HepG2 (cell line): ENCODE data around the gene HK3. TPM values are rescaled to one million over a fixed set of nuclear protein-coding genes. Genes with fewer than 3 reads are reported as not detected.

Experiments used
- ATAC-seq: fragments of 200-7000 bp; cut with Tn5 transposase; 3 replicates; pipeline ENCODE4 v1.9.1; 2020; ENCODE audit warnings: mild to moderate bottlenecking, moderate library complexity
- BruUV-seq: library from RNA; stranded (reverse); fragments of 400-500 nt; replicated peaks from 2 replicates; lab custom pipeline; 2021; lab: Mats Ljungman, UMichigan
- CTCF ChIA-PET: fragments of 300-600 bp; formaldehyde crosslinking; extraction: SDS; loops from one replicate; lab custom pipeline; 2021; ENCODE audit warnings: low total read pairs, inconsistent platforms, low intra/inter-chr PET ratio; lab: Yijun Ruan, JAX
- POLR2A ChIA-PET: fragments of 350-600 bp; sonication (Branson Sonifier 250); formaldehyde crosslinking; loops from one replicate; lab custom pipeline; 2020; ENCODE audit warnings: antibody characterized with exemption, inconsistent platforms; lab: Yijun Ruan, JAX
- DNase-seq: peaks from one replicate; pipeline ENCODE4 v3.0.0-alpha.2; 2015; ENCODE audit warnings: low spot score
- FAIRE-seq: peaks from 3 replicates; lab custom pipeline; 2011; peaks lifted over from hg19 to GRCh38; lab: Jason Lieb, UNC
- H2AFZ ChIP-seq: one replicate; pipeline ENCODE4 v1.6.1; 2011; ENCODE audit warnings: low read length, inconsistent platforms
- H3K27ac ChIP-seq: fragments of 300-600 bp; 3 replicates; pipeline ENCODE4 v1.8.0; 2011; ENCODE audit warnings: mixed run types, mild to moderate bottlenecking, mixed read lengths, low read length, inconsistent platforms; ENCODE audit not compliant: insufficient read depth; ENCODE audit errors: extremely low read length
- H3K27me3 ChIP-seq, 2 experiments: fragments of 200-600 bp in 1 of 2; 2 replicates in 1 of 2; 3 replicates in 1 of 2; pipeline versions ENCODE4 v1.6.0 to v1.8.0; 2011; ENCODE audit warnings: low read length in 2 of 2, mild to moderate bottlenecking in 2 of 2, moderate library complexity in 2 of 2, inconsistent platforms in 1 of 2; ENCODE audit not compliant: insufficient read depth in 2 of 2, control insufficient read depth in 1 of 2
- H3K36me3 ChIP-seq, 2 experiments: fragments of 200-600 bp in 1 of 2; replicated peaks in 1 of 2; 2 replicates in 1 of 2; 3 replicates in 1 of 2; pipeline versions ENCODE4 v1.5.1 to v1.8.0; 2011; ENCODE audit warnings: low read length in 2 of 2, inconsistent platforms in 1 of 2; ENCODE audit not compliant: insufficient read depth in 2 of 2, control insufficient read depth in 1 of 2
- H3K4me1 ChIP-seq: 2 replicates; pipeline ENCODE4 v1.5.1; 2012; ENCODE audit warnings: low read length, inconsistent platforms; ENCODE audit not compliant: insufficient read depth
- H3K4me2 ChIP-seq: 2 replicates; pipeline ENCODE4 v1.6.0; 2011; ENCODE audit warnings: low read depth, low read length, inconsistent platforms
- H3K4me3 ChIP-seq, 3 experiments: fragments of 200-600 bp in 1 of 3; sonication (generic), shearing (Covaris generic) in 1 of 3; replicated peaks in 1 of 3; 2 replicates each; pipeline ENCODE4 v1.5.1; 2011 to 2016; ENCODE audit warnings: low read length in 3 of 3, inconsistent platforms in 2 of 3, low read depth in 2 of 3, mild to moderate bottlenecking in 2 of 3, control low read depth in 1 of 3, mixed read lengths in 1 of 3; ENCODE audit not compliant: insufficient read depth in 1 of 3
- H3K79me2 ChIP-seq: one replicate; pipeline ENCODE4 v1.6.1; 2011; ENCODE audit warnings: low read length, inconsistent platforms; ENCODE audit not compliant: insufficient read depth
- H3K9ac ChIP-seq: 2 replicates; pipeline ENCODE4 v1.6.0; 2011; ENCODE audit warnings: mild to moderate bottlenecking, low read depth, low read length, inconsistent platforms; ENCODE audit not compliant: insufficient read depth
- H3K9me3 ChIP-seq: 2 replicates; pipeline ENCODE4 v1.5.1; 2012; ENCODE audit warnings: mild to moderate bottlenecking, low read length
- H4K20me1 ChIP-seq: 2 replicates; pipeline ENCODE4 v1.6.0; 2011; ENCODE audit warnings: inconsistent platforms, mild to moderate bottlenecking, low read length, moderate library complexity; ENCODE audit not compliant: insufficient read depth
- AGO2 ChIP-seq: fragments of 200-400 bp; formaldehyde crosslinking; optimal IDR thresholded peaks from 2 replicates; pipeline ENCODE3; 2017; ENCODE audit warnings: mild to moderate bottlenecking, low read depth, low read length, moderate library complexity
- HNRNPUL1 ChIP-seq: fragments of 200-400 bp; formaldehyde crosslinking; IDR thresholded peaks from 2 replicates; pipeline ENCODE4 v1.6.1; 2017; ENCODE audit warnings: low read depth, mild to moderate bottlenecking, low read length, moderate library complexity
- HOXA5 ChIP-seq: sonication (generic); formaldehyde crosslinking; IDR thresholded peaks from 2 replicates; pipeline ENCODE4 v1.4.0; 2020; ENCODE audit warnings: missing genetic modification reagents
- ISL2 ChIP-seq: sonication (generic); formaldehyde crosslinking; IDR thresholded peaks from 2 replicates; pipeline ENCODE4 v1.5.0; 2020; ENCODE audit warnings: missing genetic modification reagents
- MIER3 ChIP-seq: IDR thresholded peaks from 2 replicates; pipeline ENCODE4 v1.6.1; 2016; ENCODE audit warnings: missing compliant biosample characterization, borderline replicate concordance
- NBN ChIP-seq: fragments of 450-650 bp; conservative IDR thresholded peaks from 2 replicates; pipeline ENCODE4 v1.6.1; 2017
- NFIC ChIP-seq: IDR thresholded peaks from 2 replicates; pipeline ENCODE4 v1.6.1; 2012; ENCODE audit warnings: mild to moderate bottlenecking, low read length, inconsistent platforms
- ZFP36L2 ChIP-seq: sonication (generic); formaldehyde crosslinking; IDR thresholded peaks from 2 replicates; pipeline ENCODE4 v1.4.0; 2020; ENCODE audit warnings: missing genetic modification reagents
- ZMYM4 ChIP-seq: sonication (generic); formaldehyde crosslinking; IDR thresholded peaks from 2 replicates; pipeline ENCODE4 v1.8.1; 2023; ENCODE audit warnings: mild to moderate bottlenecking, missing genetic modification reagents
- ZNF205 ChIP-seq: IDR thresholded peaks from 2 replicates; pipeline ENCODE4 v1.6.1; 2018; ENCODE audit warnings: missing biosample characterization, missing genetic modification reagents
- ZNF251 ChIP-seq: sonication (generic); formaldehyde crosslinking; IDR thresholded peaks from 2 replicates; pipeline ENCODE4 v1.9.0; 2021; ENCODE audit warnings: mild to moderate bottlenecking, missing genetic modification reagents
- ZNF547 ChIP-seq: sonication (generic); formaldehyde crosslinking; IDR thresholded peaks from 2 replicates; pipeline ENCODE4 v1.5.1; 2020; ENCODE audit warnings: mild to moderate bottlenecking, missing genetic modification reagents
- ZNF616 ChIP-seq: sonication (generic); formaldehyde crosslinking; IDR thresholded peaks from 2 replicates; pipeline ENCODE4 v1.5.0; 2020; ENCODE audit warnings: low read depth, mild to moderate bottlenecking, missing genetic modification reagents
- ZNF781 ChIP-seq: sonication (generic); formaldehyde crosslinking; IDR thresholded peaks from 2 replicates; pipeline ENCODE4 v1.5.1; 2020; ENCODE audit warnings: borderline replicate concordance, mild to moderate bottlenecking, missing genetic modification reagents; ENCODE audit errors: not compliant biosample characterization
- WGBS: methylation state at CpG from one replicate; pipeline ENCODE4 v1.1.6; 2017; ENCODE audit warnings: low lambda C conversion rate; 5-methylcytosine and 5-hydroxymethylcytosine counted together
- in situ Hi-C: cut with HindIII; loops from 2 replicates; pipeline ENCODE4 v1.10.0; 2017; ENCODE audit warnings: low pct_unique_long_range_greater_than_20kb; ENCODE audit not compliant: extremely low pct_ligation_motif_present
- intact Hi-C: fragments of 100-400 bp; cut with micrococcal nuclease; formaldehyde crosslinking; loops from one replicate; pipeline ENCODE4 v1.10.0; 2022; ENCODE audit not compliant: unreplicated experiment
- polyA plus RNA-seq, 8 experiments: library from polyadenylated mRNA; depleted of rRNA in 3 of 8; stranded (reverse) in 7 of 8; unstranded in 1 of 8; fragments of >200 nt; fragmentation: Illumina TruSeq in 4 of 8; extraction: Trizol in 4 of 8; gene quantifications; 2 replicates each; pipeline versions ENCODE4 v1.2.1 to v1.2.3, GENCODE V29; 2011 to 2016; ENCODE audit warnings: low read depth in 4 of 8, missing spikeins in 1 of 8, mixed read lengths in 1 of 8; ENCODE audit not compliant: insufficient read depth in 1 of 8
- total RNA-seq, 5 experiments: library from RNA; depleted of rRNA; stranded (reverse); fragments of >200 nt; fragmentation: Illumina TruSeq; extraction: Trizol; gene quantifications; 2 replicates each; pipeline ENCODE4 v1.2.3, GENCODE V29; 2016; ENCODE audit warnings: low read depth in 1 of 5
- TF ChIP-seq, protein P1 (sequence below): sonication (generic); formaldehyde crosslinking; IDR thresholded peaks from 2 replicates; pipeline ENCODE4 v1.5.1; 2020; ENCODE audit warnings: missing genetic modification reagents, mild to moderate bottlenecking, borderline replicate concordance
- TF ChIP-seq, protein P2 (sequence below): sonication (generic); formaldehyde crosslinking; IDR thresholded peaks from 2 replicates; pipeline ENCODE4 v1.4.0; 2020; ENCODE audit warnings: missing genetic modification reagents
- TF ChIP-seq, protein P3 (sequence below): IDR thresholded peaks from 2 replicates; pipeline ENCODE4 v1.6.1; 2016; ENCODE audit warnings: mild to moderate bottlenecking
- TF ChIP-seq, protein P4 (sequence below): sonication (generic); formaldehyde crosslinking; conservative IDR thresholded peaks from 2 replicates; pipeline ENCODE4 v1.4.0; 2020; ENCODE audit warnings: missing genetic modification reagents

HK3 gene
- total and polyA plus RNA-seq, 2 of the 13 experiments (the other 11 are each of a cell fraction or from before 2014, with no cell fraction given) = not detected

DNA sequence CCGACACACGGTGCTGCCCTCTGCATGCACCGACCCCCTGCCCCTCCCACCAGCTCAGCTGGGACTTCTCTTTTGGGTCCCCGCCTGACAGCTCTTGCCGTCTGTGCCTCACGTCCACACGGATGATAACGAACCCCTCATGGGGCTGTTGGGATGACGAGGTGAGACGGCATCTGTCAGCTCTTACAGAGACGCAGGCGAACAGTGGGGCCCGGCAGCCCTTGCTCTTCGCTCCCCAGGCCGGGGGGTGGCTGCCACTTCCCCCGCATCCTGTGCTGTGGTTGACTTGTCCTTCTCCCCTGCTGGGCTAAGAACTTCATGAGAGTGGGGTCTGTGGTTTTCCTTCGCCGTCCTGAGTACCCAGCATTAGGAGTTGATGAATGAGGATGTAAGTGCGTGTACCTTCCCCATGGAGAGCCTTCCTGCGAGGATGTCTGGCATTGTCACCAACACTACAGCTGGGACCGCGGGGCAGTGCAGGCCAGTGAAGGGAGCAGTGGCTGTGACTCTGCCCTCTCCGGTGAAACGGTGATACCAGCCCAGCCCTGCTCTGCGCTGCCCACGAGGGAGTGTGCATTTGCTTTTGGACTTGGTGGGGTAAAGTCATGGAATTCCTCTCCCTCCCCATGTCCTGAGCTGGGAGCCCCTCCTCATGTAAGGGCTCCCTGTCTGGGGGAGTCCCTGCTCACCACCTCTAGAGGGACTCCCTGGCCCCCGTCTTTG is 23.2 kb downstream of the HK3 start:
- Histone ChIP-seq H3K9ac (no peak overlapping the region), H3K4me2 (no peak overlapping the region), H3K27me3 (peaks cover 28 to 77% of the 10 kb centered on the region in 2 experiments; a peak in 4 of 5 replicates), H4K20me1 (no peaks in the 10 kb centered on the region), H2AFZ (no peak overlapping the region), H3K36me3 (no peaks in the 10 kb centered on the region), H3K4me3 (no peak overlapping the region), H3K9me3 (no peaks in the 10 kb centered on the region), H3K4me1 (peaks cover 8% of the 10 kb centered on the region; the same call in 1 of the 2 replicates), H3K79me2 (no peaks in the 10 kb centered on the region), H3K27ac (no peak overlapping the region)
- FAIRE-seq (no peak), ATAC-seq (no peak), DNase-seq (no peak)
- ChIA-PET POLR2A (interaction anchor here (1.4 kb wide), 1 partner anchor 229 kb away, joined by 3 read pairs; the partner anchor contains the start of gene TSPAN17), CTCF (no interaction called here)
- BruUV-seq = no TSS peak
- 9% methylated on average over 11 of the region's 27 CpGs for WGBS
- in situ Hi-C loops = no loop called here
- intact Hi-C loops = no loop called here
- TF ChIP-seq, protein P1, sequence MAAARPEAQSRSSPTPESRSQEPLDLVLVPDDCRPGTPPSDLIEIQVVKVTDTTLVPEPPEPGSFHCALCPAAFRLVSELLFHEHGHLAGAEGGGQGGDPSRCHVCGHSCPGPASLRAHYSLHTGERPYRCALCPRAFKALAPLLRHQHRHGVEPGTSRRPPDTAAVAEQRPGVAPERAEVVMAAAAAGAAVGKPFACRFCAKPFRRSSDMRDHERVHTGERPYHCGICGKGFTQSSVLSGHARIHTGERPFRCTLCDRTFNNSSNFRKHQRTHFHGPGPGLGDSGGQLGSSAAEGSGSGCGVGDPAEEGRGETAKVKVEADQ = no peak
- no peak for TF ChIP-seq ISL2 (CRISPR knock-in tag)
- TF ChIP-seq ZNF251 (CRISPR knock-in tag) = no peak
- TF ChIP-seq ZNF781 = no peak
- TF ChIP-seq HOXA5 (CRISPR knock-in tag) = no peak
- TF ChIP-seq NFIC = no peak
- TF ChIP-seq HNRNPUL1 = no peak
- TF ChIP-seq ZFP36L2 (CRISPR knock-in tag) = no peak
- TF ChIP-seq ZNF205 (CRISPR knock-in tag) = no peak
- TF ChIP-seq NBN = no peak
- TF ChIP-seq AGO2 = no peak
- TF ChIP-seq, protein P2, sequence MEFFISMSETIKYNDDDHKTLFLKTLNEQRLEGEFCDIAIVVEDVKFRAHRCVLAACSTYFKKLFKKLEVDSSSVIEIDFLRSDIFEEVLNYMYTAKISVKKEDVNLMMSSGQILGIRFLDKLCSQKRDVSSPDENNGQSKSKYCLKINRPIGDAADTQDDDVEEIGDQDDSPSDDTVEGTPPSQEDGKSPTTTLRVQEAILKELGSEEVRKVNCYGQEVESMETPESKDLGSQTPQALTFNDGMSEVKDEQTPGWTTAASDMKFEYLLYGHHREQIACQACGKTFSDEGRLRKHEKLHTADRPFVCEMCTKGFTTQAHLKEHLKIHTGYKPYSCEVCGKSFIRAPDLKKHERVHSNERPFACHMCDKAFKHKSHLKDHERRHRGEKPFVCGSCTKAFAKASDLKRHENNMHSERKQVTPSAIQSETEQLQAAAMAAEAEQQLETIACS (CRISPR knock-in tag) = no peak
- no peak for TF ChIP-seq ZNF547 (CRISPR knock-in tag)
- no peak for TF ChIP-seq ZMYM4 (CRISPR knock-in tag)
- no peak for TF ChIP-seq ZNF616 (CRISPR knock-in tag)
- TF ChIP-seq, protein P3, sequence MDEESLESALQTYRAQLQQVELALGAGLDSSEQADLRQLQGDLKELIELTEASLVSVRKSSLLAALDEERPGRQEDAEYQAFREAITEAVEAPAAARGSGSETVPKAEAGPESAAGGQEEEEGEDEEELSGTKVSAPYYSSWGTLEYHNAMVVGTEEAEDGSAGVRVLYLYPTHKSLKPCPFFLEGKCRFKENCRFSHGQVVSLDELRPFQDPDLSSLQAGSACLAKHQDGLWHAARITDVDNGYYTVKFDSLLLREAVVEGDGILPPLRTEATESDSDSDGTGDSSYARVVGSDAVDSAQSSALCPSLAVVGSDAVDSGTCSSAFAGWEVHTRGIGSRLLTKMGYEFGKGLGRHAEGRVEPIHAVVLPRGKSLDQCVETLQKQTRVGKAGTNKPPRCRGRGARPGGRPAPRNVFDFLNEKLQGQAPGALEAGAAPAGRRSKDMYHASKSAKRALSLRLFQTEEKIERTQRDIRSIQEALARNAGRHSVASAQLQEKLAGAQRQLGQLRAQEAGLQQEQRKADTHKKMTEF (CRISPR knock-in tag) = no peak
- no peak for TF ChIP-seq MIER3 (CRISPR knock-in tag)
- TF ChIP-seq, protein P4, sequence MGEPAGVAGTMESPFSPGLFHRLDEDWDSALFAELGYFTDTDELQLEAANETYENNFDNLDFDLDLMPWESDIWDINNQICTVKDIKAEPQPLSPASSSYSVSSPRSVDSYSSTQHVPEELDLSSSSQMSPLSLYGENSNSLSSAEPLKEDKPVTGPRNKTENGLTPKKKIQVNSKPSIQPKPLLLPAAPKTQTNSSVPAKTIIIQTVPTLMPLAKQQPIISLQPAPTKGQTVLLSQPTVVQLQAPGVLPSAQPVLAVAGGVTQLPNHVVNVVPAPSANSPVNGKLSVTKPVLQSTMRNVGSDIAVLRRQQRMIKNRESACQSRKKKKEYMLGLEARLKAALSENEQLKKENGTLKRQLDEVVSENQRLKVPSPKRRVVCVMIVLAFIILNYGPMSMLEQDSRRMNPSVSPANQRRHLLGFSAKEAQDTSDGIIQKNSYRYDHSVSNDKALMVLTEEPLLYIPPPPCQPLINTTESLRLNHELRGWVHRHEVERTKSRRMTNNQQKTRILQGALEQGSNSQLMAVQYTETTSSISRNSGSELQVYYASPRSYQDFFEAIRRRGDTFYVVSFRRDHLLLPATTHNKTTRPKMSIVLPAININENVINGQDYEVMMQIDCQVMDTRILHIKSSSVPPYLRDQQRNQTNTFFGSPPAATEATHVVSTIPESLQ (CRISPR knock-in tag) = no peak
